GM19238 (cell line): ENCODE data around the gene PRDM12.

Experiments used
- DNase-seq: peaks from one replicate; pipeline ENCODE4 v3.0.0; 2011; ENCODE audit warnings: low spot score; ENCODE audit not compliant: insufficient read length

Gene PRDM12

DNA sequence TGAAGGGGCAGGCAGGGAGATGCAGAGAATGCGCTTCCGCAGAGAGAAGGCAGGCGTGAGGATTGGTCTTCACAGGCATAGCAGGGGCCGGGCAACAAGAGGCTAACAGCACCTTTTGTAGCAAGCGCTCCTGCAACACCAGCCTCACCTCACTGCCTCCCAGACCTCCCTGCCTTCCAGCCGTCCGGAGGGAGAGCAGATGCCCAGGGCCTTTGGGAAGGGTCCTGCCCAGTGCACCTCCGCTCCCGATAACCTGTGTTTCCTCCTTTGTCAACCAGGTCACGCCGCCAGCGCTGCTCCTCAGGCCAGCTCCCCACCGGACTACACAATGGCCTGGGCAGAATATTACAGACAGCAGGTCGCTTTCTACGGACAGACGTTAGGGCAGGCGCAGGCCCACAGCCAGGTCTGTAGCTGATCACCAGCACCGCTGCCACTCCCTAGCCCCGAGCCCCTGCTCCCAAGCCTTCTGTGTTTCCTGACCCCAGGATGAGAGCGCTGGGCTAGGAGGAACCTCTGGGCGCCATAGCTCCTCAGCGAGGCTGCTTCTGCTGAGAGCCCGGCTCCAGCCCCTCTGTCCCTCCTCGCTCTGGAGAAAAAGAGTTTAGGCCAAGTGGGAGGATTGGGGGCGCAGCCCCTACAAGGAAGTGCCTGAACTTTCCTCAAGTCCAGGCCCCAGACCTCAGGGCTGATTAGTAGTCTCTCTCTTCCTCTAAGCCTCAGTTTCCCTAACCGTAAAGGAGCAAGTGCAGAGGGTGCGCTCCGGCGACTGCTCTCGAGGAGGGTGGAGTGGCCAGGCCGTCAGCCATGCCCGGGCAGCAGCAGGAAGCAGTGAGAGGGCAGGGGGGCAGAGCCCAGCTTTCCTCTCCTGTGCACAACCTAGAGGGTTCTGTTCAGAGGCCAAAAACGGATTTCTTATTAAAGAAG, 28.4 kb upstream of the PRDM12 start:
- DNase-seq, result no peak

- no peak for DNase-seq
Measured at GRCh38 chr9:130636648-130637020, 27.8 kb upstream of the PRDM12 start.

GRCh38 chr9:130638284-130639123, 25.9 kb upstream of the PRDM12 start:
- no peak for DNase-seq

DNA sequence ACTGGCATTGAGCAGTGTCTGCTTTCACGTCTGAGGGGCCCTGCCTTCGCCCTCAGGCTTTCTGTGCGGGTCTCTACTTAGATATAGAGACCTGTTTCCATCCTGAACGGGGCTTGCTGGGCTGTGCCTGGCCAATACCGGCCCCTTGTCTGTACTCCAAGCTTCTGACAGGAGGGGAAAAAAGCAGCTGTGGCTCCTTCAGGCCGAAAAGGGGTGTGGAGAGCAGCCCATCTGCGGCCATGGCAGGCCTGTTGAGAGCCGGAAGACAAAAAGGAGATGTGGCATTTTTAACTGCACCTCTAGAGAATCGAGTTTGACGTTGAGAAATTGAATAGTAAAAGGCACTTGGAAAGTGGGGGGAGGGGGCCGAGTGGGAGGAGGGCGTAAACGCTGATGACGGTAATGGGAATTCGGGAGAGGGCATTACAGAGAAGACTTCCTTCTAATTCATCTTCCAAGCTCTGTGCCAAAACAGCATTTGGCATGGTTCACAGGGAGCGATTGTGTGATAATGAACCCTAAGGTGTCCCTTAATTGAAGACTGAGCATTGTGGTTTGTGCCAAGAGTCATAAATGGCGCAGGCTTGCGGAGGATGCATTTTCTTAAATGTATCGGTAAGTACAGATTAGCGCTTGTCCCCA, 25.1 kb upstream of the PRDM12 start:
- DNase-seq, result no peak

DNA sequence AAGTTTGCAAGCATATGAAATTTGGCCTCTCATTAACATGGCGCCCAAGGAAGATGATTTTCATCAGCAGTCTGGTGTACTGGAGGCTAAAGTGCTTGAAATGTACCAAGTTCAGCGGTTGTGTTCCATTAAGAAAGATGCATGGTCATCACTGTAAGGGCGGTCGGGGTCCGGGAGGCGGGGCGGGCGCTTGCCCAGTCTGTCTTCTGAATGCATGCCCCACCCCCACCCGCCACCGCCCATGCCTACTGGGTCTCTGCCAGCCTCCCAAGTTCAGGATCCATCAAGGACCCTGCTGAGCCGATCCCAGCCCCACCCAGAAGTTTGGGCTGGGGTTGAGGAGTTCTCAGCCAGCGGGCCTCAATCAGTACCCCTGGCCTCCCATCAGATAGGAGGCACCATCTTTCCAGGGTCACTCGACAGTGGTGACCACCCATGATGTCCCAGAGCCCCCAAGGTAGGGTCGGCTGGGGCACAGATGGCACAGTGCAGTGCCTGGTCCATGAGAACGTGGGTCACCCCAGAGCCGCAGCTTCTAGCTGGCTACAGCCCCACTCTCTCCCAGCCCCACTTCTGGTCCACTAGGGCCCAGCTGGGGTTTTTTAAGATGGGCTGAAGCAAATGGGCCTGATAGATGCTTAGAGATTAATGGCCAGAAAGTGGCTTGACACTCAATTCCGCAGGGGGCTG, 24.4 kb upstream of the PRDM12 start:
- DNase-seq, result no peak

DNA sequence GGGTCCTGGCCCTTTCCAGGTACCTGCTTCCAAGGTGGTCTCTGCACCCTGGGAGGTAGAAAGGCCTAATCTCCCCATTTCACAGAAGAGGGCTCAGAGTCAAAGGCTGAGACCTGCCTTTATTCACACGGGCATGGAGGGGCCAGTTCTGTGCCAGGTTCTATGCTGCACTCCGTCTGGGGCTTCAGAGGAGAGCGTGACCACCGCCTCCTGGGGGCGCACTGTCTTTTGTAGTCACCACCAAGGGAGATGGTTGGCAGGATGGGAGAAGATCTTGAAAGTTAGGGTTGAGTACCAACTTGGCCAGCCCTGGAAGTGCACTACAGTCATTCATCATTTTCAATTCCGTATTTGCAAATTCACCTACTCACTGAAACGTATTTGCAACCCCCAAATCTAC, 23.7 kb upstream of the PRDM12 start:
- DNase-seq, result no peak

- no peak for DNase-seq
Measured at GRCh38 chr9:130642926-130643325, 21.5 kb upstream of the PRDM12 start.

DNA sequence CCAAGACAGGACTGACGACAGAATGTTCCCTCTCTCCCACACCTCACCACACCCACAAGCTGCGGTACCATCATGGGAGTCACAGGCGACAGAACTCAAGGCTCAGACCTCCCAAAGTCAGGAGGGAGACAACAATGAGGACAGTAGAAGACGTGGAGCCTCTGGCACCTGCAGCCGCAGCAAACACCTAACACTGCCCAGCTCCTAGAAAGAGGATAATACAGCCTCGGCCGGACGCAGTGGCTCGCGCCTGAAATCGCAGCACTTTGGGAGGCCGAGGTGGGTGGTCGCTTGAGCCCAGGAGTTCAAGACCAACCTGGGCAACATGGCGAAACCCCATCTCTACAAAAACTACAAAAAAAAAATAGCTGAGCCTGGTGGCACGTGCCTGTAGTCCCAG, 13.2 kb upstream of the PRDM12 start:
- DNase-seq, result no peak

- DNase-seq, result no peak
Measured at GRCh38 chr9:130651752-130652151, 12.6 kb upstream of the PRDM12 start.

DNA sequence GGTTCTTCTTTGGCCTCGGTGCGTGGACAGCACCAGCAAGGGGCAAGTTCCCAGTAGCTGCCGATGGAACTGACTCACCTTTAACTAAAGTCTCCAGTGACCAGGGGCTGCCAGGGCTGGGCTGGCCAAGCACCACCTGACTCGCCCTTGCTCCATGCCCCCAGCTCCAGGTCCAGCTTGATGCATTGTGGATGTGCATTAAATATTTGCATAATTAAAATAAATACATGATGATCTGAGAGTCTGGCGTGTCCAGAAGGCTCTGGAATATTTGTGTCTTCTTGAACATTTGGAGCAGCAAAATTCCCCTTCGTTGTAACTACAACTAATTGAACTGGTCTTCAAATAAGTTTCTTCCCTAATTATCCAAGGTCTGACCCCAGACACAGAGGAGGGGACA, 9.5 kb upstream of the PRDM12 start:
- DNase-seq, result no peak

DNA sequence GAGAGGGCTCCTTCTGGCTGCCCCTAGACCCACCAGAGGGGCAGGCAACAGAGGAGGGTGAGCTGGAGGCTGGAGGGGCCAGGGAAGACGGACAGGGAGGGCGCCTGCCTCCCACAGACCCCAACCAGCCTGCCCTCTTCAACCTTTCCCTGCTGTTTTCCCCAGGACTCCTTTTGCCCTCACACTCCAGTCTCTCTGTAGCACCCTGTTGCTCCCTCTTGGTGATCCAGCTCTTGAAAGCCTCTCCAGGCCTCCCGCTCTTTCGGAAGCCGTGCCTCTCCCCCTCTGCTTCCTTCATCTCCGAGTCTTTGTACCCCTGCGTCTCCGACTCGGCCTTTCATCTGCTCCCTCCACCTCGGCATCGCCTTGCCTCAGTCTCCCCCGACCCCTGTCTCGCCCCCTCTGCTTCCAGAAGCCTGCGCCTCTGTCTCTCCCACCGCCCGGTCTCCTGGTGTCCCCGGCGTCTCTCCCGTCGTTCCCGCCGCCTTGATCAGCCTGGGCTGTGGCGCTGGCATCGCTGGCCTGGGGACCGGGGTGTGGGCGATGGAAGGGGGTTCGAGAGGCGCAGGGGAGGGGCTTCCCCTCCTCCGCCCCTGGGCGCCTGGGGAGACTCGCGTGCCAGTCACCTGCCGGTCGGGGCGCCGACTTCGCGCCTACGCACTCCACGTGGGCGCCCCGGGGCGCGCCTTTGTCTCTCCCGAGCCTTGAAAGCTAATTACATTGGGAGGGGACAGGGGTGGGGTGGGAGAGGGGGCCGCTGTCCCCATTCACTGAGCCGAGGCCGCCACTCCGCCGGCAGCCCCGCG, 5.3 kb upstream of the PRDM12 start:
- DNase-seq, result no peak

- no peak for DNase-seq
Measured at GRCh38 chr9:130659699-130660248, 4.6 kb upstream of the PRDM12 start.

GRCh38 chr9:130660326-130660682, 4.1 kb upstream of the PRDM12 start:
- DNase-seq, result no peak

GRCh38 chr9:130660683-130661450, 3.5 kb upstream of the PRDM12 start:
- no peak for DNase-seq

DNA sequence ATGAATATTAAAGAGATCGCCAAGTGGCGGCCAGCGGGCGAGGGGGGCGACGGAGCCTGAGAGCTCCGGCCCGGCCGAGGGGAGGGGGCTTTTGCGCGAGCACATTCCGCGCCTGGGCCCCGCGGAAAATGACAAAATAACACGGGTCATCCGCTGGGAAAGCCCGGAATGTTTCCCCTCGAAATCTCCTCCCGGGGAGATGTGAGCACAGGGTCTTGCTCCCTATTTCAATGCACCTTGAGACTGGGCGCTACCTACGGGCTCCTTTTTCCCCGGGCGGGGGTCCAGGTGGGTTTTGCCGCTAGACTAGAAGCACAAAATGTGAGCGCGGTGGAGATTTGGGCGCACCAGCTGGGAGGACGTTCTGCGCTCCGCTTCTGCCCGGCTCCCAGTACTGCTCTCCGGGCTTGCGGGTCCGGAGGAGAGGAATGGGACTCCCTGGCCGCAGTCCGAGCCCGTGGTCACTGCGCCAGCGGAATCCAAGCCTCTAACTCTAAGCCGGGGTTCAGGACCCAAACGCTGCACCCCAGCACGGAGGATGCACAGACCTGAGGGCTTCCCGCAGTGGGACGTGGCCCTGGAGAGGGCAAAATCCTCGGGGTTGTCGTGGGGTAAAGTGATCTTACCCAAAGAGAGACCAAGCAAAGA, 2.8 kb upstream of the PRDM12 start:
- no peak for DNase-seq

- no peak for DNase-seq
Measured at GRCh38 chr9:130662099-130662969, 2.1 kb upstream of the PRDM12 start.

DNA sequence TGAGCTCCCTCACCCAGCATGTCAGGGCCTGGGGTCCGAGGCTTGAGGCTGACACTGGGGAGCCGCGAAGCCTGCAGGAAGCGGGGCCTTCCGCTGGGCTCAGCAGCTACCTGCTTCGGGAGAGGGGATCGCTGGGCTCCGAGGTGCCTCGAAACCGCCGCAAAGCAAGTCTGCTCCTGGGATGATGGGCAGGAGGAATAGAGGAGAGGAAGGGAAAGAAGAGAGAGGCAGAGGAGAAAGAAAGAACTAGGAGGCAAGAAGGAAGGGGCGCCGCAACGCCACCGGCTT, 1.5 kb upstream of the PRDM12 start:
- DNase-seq, result no peak

DNA sequence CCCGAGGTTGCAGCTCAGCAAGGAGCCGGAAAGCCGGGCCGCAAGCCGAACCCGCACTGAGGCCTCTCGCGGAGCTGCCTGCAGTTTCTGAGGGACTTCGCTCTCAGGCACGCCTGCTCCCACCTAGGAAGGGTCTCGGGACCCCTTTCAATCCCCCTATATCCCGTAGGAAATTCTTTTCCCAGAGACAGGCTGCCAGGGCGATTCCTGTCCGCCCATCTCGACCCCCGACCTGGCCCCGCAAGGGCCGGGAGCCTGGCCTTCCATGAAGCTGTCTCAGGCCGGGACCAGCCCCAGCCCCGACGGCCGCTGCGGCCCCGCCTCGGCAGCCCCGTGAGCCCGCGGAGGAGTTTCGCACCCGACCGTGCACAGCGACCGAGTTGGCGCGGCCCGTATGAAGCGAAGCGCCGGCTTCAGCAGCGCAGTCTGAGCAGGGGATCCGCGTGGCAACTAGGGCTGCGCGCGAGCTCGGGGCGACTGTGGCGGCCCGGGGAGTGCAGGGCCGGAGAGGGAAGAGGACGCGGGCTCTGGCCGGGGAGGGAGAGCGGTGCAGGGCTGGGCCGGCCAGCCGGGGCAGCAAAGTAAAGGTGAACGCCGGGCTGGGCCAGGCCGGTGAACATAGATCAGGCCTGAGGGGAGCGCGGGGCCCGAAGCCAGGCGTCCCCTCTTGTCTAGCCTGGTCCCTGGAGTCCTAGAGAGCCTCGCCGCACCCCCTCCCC, 977 bp upstream of the PRDM12 start:
- no peak for DNase-seq
